ENCODE measurements around the gene ARID1A. TPM values are rescaled to one million over a fixed set of nuclear protein-coding genes. Genes with fewer than 3 reads are reported as not detected.
"Not testable (repeated sequence)": the region's sequence is repeated elsewhere in the genome, so short reads cannot be mapped to it uniquely, and the experiment has no call there.

ARID1A gene
- total RNA-seq, 4 donors from 2014 or later: 22.3 to 51.0 (median 35.0) TPM

- H3K27ac ChIP-seq: peak overlapping the region; percentile 62 to 95 (median 83)
- intact Hi-C loops (cut with DNase I; ENCODE audit: low total_unique reads): no loop called here
- TF ChIP-seq POLR2A (IDR thresholded peaks at IDR 0.05): no peak
Observed at GRCh38 chr1:26701266-26701994, 5.6 kb downstream of the ARID1A start.

GRCh38 chr1:26701995-26702679 is 6.3 kb downstream of the ARID1A start:
- no peak for ATAC-seq
- intact Hi-C loops (cut with DNase I; ENCODE audit: low total_unique reads): no loop called here
- Histone ChIP-seq H3K9me3 (no peaks in the 10 kb centered on the region), H3K27ac (peak overlapping the region; percentile 62 to 95 (median 83)), H3K27me3 (no peaks in the 10 kb centered on the region), H3K4me3 (peak overlapping the region in 2 of 4 donors; percentile 2 to 3), H3K4me1 (peaks cover 87 to 89% of the 10 kb centered on the region in 2 donors), H3K36me3 (no peaks in the 10 kb centered on the region)
- TF ChIP-seq POLR2A (IDR thresholded peaks at IDR 0.05) (no peak), CTCF (IDR thresholded peaks at IDR 0.05 in 4 of 5, conservative IDR thresholded peaks at IDR 0.05 in 1 of 5) (no peak)
- in situ Hi-C loops (cut with MboI; ENCODE audit: low sequenced_read_pairs in 4 of 4): no loop called here
- DNase-seq: no peak

More at GRCh38 chr1:26701266-26701994, 5.6 kb downstream of the ARID1A start:
- in situ Hi-C loops (cut with MboI; ENCODE audit: low sequenced_read_pairs in 4 of 4): no loop called here
- Histone ChIP-seq H3K4me1 (peaks cover 80 to 82% of the 10 kb centered on the region in 2 donors), H3K4me3 (peak overlapping the region in 2 of 4 donors; percentile 2 to 3), H3K9me3 (no peaks in the 10 kb centered on the region), H3K27me3 (no peaks in the 10 kb centered on the region), H3K36me3 (no peaks in the 10 kb centered on the region)
- DNase-seq: no peak
- ATAC-seq: no peak

GRCh38 chr1:26702680-26703038 is 6.8 kb downstream of the ARID1A start:
- TF ChIP-seq CTCF (IDR thresholded peaks at IDR 0.05 in 4 of 5, conservative IDR thresholded peaks at IDR 0.05 in 1 of 5) (no peak), POLR2A (IDR thresholded peaks at IDR 0.05) (no peak)
- in situ Hi-C loops (cut with MboI; ENCODE audit: low sequenced_read_pairs in 4 of 4): no loop called here
- Histone ChIP-seq H3K27ac (peak overlapping the region; percentile 31 to 95 (median 78)), H3K36me3 (no peaks in the 10 kb centered on the region), H3K9me3 (no peaks in the 10 kb centered on the region), H3K4me1 (peaks cover 92 to 94% of the 10 kb centered on the region in 2 donors), H3K4me3 (peak overlapping the region in 1 of 4 donors; percentile 3), H3K27me3 (no peaks in the 10 kb centered on the region)
- DNase-seq (no peak), ATAC-seq (no peak)
- intact Hi-C loops (cut with DNase I; ENCODE audit: low total_unique reads): no loop called here

- peaks cover 92 to 99% of the 10 kb centered on the region in 2 donors for H3K4me1 ChIP-seq
- in situ Hi-C loops (cut with MboI; ENCODE audit: low sequenced_read_pairs in 4 of 4): no loop called here
- no peak overlapping the region for H3K4me3 ChIP-seq
- no peaks in the 10 kb centered on the region for H3K27me3 ChIP-seq
- H3K27ac ChIP-seq: peak overlapping the region in 2 of 4 donors; percentile 31 to 62
- TF ChIP-seq POLR2A (IDR thresholded peaks at IDR 0.05) (no peak), CTCF (IDR thresholded peaks at IDR 0.05 in 4 of 5, conservative IDR thresholded peaks at IDR 0.05 in 1 of 5) (no peak)
- intact Hi-C loops (cut with DNase I; ENCODE audit: low total_unique reads): no loop called here
- H3K9me3 ChIP-seq: no peaks in the 10 kb centered on the region
- H3K36me3 ChIP-seq: no peaks in the 10 kb centered on the region
- ATAC-seq: no peak
- DNase-seq: no peak
Observed at GRCh38 chr1:26703478-26703877, 7.7 kb downstream of the ARID1A start.

GRCh38 chr1:26704629-26705028 is 8.8 kb downstream of the ARID1A start:
- intact Hi-C loops (cut with DNase I; ENCODE audit: low total_unique reads): no loop called here
- Histone ChIP-seq H3K27me3 (no peaks in the 10 kb centered on the region), H3K9me3 (no peaks in the 10 kb centered on the region), H3K27ac (peak overlapping the region in 2 of 4 donors; percentile 26 to 68), H3K4me3 (no peak overlapping the region), H3K36me3 (no peaks in the 10 kb centered on the region), H3K4me1 (peaks cover 81 to 92% of the 10 kb centered on the region in 2 donors)
- in situ Hi-C loops (cut with MboI; ENCODE audit: low sequenced_read_pairs in 4 of 4): no loop called here
- TF ChIP-seq POLR2A (IDR thresholded peaks at IDR 0.05) (no peak), CTCF (IDR thresholded peaks at IDR 0.05 in 4 of 5, conservative IDR thresholded peaks at IDR 0.05 in 1 of 5) (no peak)
- DNase-seq (no peak), ATAC-seq (no peak)

GRCh38 chr1:26705227-26705626 is 9.4 kb downstream of the ARID1A start:
- Histone ChIP-seq H3K4me1 (peaks cover 75 to 86% of the 10 kb centered on the region in 2 donors), H3K27ac (peak overlapping the region in 2 of 4 donors; percentile 68 to 69)
- H3K36me3 ChIP-seq; intact Hi-C loops (cut with DNase I; ENCODE audit: low total_unique reads); H3K4me3 ChIP-seq; ATAC-seq; H3K27me3 ChIP-seq; H3K9me3 ChIP-seq; in situ Hi-C loops (cut with MboI; ENCODE audit: low sequenced_read_pairs in 4 of 4); DNase-seq: not testable (repeated sequence)

Data from gastrocnemius medialis (tissue), 4 donors.